HCT116 (cell line): ENCODE measurements around the gene ZNF544.

ENCODE experiments used
- EZH2 ChIP-seq: fragments of 200-600 bp; sonication (generic); IDR thresholded peaks from 2 replicates; pipeline ENCODE4 v1.6.1; 2017; ENCODE audit warnings: antibody characterized with exemption, mixed run types
- POLR2A ChIP-seq: IDR thresholded peaks from 2 replicates; pipeline ENCODE4 v1.7.0; 2011; ENCODE audit warnings: borderline replicate concordance; ENCODE audit not compliant: insufficient read depth, insufficient read length; ENCODE audit errors: extremely low read depth
- TF ChIP-seq, protein P1 (sequence below), 3 experiments: fragments of 200-600 bp in 1 of 3; sonication (generic) in 1 of 3; IDR thresholded peaks in 2 of 3; conservative IDR thresholded peaks in 1 of 3; 2 replicates each; pipeline ENCODE4 v1.5.1; 2012 to 2017; ENCODE audit warnings: low read depth in 2 of 3, low read length in 2 of 3, antibody characterized with exemption in 1 of 3, borderline replicate concordance in 1 of 3, control low read depth in 1 of 3, mild to moderate bottlenecking in 1 of 3, mixed read lengths in 1 of 3, mixed run types in 1 of 3, moderate library complexity in 1 of 3; ENCODE audit not compliant: insufficient read depth in 1 of 3

DNA sequence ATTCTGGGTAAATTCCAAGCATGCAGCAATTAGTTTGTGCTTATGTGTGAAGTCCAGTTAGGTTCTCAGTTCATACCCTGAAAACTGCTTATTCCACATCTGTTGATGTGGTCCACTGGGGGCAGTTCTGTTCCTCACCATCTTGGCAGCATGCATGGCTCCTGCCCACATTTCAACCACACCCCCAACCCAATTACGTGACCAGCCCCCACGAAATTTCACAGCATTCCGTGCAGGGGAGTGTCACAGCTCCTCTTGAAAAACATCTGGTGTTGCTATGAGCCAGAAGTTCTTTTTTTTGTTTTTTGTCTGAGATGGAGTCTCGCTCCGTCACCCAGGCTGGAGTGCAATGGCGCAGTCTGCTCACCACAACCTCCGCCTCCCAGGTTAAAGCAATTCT, 67.4 kb downstream of the ZNF544 start:
- TF ChIP-seq, protein P1, sequence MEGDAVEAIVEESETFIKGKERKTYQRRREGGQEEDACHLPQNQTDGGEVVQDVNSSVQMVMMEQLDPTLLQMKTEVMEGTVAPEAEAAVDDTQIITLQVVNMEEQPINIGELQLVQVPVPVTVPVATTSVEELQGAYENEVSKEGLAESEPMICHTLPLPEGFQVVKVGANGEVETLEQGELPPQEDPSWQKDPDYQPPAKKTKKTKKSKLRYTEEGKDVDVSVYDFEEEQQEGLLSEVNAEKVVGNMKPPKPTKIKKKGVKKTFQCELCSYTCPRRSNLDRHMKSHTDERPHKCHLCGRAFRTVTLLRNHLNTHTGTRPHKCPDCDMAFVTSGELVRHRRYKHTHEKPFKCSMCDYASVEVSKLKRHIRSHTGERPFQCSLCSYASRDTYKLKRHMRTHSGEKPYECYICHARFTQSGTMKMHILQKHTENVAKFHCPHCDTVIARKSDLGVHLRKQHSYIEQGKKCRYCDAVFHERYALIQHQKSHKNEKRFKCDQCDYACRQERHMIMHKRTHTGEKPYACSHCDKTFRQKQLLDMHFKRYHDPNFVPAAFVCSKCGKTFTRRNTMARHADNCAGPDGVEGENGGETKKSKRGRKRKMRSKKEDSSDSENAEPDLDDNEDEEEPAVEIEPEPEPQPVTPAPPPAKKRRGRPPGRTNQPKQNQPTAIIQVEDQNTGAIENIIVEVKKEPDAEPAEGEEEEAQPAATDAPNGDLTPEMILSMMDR (IDR thresholded peaks at IDR 0.05 in 2 of 3, conservative IDR thresholded peaks at IDR 0.05 in 1 of 3; ENCODE audit: borderline replicate concordance in 1 of 3, insufficient read depth in 1 of 3, low read depth in 2 of 3, low read length in 2 of 3) = no peak
- no peak for TF ChIP-seq EZH2
- no peak for TF ChIP-seq POLR2A
